ENCODE data around the gene PEAK1. TPM values are rescaled to one million over a fixed set of nuclear protein-coding genes. Genes with fewer than 3 reads are reported as not detected.
A peak's percentile ranks its signal among the peaks of the same experiment; 100 is the strongest.
"Not testable (repeated sequence)": the region's sequence is repeated elsewhere in the genome, so short reads cannot be mapped to it uniquely, and the experiment has no call there.

The PEAK1 gene
- total RNA-seq, 1 donor, result 133 TPM

DNA sequence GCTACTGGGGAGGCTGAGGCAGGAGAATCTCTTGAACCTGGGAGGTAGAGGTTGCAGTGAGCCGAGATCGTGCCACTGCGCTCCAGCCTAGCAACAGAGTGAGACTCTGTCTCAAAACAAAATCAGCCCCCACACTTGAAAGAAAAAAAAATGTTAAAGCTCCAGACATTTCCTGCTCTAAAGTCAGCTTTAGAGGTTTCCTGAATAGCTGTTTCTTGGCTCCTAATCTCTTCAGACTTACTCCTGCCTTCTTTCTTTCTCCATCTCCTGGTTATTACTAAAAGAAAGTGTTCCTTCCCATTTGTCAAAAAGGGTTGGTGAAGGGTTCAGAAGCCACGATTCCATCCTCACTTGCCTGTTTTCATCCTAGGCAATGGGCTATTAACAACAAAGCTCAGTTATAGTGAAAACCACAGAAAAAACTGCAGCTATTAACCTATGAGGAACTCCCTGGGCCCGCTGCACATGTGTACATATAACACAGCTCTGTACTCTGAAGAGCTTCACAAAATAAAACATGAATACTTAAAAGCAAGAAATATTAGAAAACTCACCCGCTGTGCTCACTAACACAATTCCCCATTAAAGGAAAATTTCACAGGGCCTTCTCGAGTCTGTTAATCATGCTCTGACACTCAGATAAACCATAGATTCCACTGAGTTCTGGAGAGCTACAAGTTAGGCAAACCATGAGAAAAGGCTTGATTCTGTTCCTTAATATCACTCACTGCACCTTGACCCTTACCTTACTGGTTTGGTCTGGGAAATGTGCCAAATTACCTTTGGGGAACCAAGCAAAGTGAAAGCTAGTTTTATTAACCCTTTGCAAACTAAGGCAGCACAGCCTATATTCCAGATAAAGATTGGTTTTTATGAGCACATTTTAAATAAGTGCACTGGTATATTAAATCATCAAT lies 259.1 kb downstream of the PEAK1 start:
- no peak overlapping the region for H3K27ac ChIP-seq (ENCODE audit: low read depth, low read length)
- DNase-seq (ENCODE audit: insufficient read length, low spot score, missing footprints), result no peak
- H2AFZ ChIP-seq (ENCODE audit: low read length), result no peak overlapping the region
- no peaks in the 10 kb centered on the region for H3K9me3 ChIP-seq (ENCODE audit: low read depth, low read length)
- H4K20me1 ChIP-seq (ENCODE audit: insufficient read depth, low read length), result no peaks in the 10 kb centered on the region
- peaks cover 3% of the 10 kb centered on the region for H3K4me1 ChIP-seq (ENCODE audit: insufficient read depth, low read length)
- H3K36me3 ChIP-seq (ENCODE audit: insufficient read depth, low read length), result peaks cover 24% of the 10 kb centered on the region
- TF ChIP-seq, protein P1, sequence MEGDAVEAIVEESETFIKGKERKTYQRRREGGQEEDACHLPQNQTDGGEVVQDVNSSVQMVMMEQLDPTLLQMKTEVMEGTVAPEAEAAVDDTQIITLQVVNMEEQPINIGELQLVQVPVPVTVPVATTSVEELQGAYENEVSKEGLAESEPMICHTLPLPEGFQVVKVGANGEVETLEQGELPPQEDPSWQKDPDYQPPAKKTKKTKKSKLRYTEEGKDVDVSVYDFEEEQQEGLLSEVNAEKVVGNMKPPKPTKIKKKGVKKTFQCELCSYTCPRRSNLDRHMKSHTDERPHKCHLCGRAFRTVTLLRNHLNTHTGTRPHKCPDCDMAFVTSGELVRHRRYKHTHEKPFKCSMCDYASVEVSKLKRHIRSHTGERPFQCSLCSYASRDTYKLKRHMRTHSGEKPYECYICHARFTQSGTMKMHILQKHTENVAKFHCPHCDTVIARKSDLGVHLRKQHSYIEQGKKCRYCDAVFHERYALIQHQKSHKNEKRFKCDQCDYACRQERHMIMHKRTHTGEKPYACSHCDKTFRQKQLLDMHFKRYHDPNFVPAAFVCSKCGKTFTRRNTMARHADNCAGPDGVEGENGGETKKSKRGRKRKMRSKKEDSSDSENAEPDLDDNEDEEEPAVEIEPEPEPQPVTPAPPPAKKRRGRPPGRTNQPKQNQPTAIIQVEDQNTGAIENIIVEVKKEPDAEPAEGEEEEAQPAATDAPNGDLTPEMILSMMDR (IDR thresholded peaks at IDR 0.05; ENCODE audit: extremely low read depth, low read depth, low read length), result no peak
- H3K79me2 ChIP-seq (ENCODE audit: insufficient read depth, low read length), result peaks cover 22% of the 10 kb centered on the region
- H3K4me2 ChIP-seq (ENCODE audit: insufficient read depth, low read length), result no peak overlapping the region
- H3K27me3 ChIP-seq (ENCODE audit: insufficient read depth, low read length), result no peaks in the 10 kb centered on the region
- no peak overlapping the region for H3K4me3 ChIP-seq (ENCODE audit: insufficient read depth, low read length)

DNA sequence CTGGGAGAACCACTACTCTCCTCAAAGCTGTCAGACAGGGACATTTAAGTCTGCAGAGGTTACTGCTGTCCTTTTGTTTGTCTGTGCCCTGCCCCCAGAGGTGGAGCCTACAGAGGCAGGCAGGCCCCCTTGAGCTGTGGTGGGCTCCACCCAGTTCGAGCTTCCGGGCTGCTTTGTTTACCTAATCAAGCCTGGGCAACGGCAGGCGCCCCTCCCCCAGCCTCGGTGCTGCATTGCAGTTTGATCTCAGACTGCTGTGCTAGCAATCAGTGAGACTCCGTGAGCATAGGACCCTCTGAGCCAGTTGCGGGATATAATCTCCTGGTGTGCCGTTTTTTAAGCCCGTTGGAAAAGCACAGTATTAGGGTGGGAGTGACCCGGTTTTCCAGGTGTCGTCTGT lies 263.9 kb downstream of the PEAK1 start:
- H3K4me1 ChIP-seq (ENCODE audit: insufficient read depth, low read length); H2AFZ ChIP-seq (ENCODE audit: low read length); H3K27ac ChIP-seq (ENCODE audit: low read depth, low read length); H3K9me3 ChIP-seq (ENCODE audit: low read depth, low read length); H3K79me2 ChIP-seq (ENCODE audit: insufficient read depth, low read length); H3K27me3 ChIP-seq (ENCODE audit: insufficient read depth, low read length); H4K20me1 ChIP-seq (ENCODE audit: insufficient read depth, low read length); H3K4me3 ChIP-seq (ENCODE audit: insufficient read depth, low read length); DNase-seq (ENCODE audit: insufficient read length, low spot score, missing footprints); H3K4me2 ChIP-seq (ENCODE audit: insufficient read depth, low read length): not testable (repeated sequence)
- H3K36me3 ChIP-seq (ENCODE audit: insufficient read depth, low read length), result peaks cover 23% of the 10 kb centered on the region

DNA sequence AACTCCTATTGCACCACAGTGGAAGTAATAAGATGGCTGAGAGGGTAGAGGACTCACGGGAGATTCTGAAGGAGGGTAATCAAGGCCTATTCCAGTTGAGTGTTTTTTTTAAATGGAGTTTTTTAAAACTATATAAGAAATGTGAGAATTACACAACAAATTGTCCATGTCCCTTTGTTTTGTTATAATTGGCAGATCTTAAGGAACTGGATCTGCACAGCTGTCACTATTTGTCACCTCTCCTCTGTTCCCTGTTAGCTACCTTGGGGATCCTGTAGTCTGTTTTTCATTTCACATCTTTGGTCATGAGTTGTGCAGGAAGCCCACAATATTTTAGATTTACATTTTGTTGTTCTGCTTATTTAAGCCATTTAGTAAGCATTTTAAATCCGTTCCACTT lies 271.7 kb downstream of the PEAK1 start:
- no peak overlapping the region for H3K27ac ChIP-seq (ENCODE audit: low read depth, low read length)
- H3K36me3 ChIP-seq (ENCODE audit: insufficient read depth, low read length), result no peaks in the 10 kb centered on the region
- H2AFZ ChIP-seq (ENCODE audit: low read length), result no peak overlapping the region
- no peak overlapping the region for H3K4me3 ChIP-seq (ENCODE audit: insufficient read depth, low read length)
- H3K9me3 ChIP-seq (ENCODE audit: low read depth, low read length), result no peaks in the 10 kb centered on the region
- no peaks in the 10 kb centered on the region for H3K27me3 ChIP-seq (ENCODE audit: insufficient read depth, low read length)
- H4K20me1 ChIP-seq (ENCODE audit: insufficient read depth, low read length), result no peaks in the 10 kb centered on the region
- H3K4me1 ChIP-seq (ENCODE audit: insufficient read depth, low read length), result peaks cover 42% of the 10 kb centered on the region
- DNase-seq (ENCODE audit: insufficient read length, low spot score, missing footprints), result no peak
- TF ChIP-seq, protein P1 (IDR thresholded peaks at IDR 0.05; ENCODE audit: extremely low read depth, low read depth, low read length), result no peak
- no peaks in the 10 kb centered on the region for H3K79me2 ChIP-seq (ENCODE audit: insufficient read depth, low read length)
- H3K4me2 ChIP-seq (ENCODE audit: insufficient read depth, low read length), result no peak overlapping the region

DNA sequence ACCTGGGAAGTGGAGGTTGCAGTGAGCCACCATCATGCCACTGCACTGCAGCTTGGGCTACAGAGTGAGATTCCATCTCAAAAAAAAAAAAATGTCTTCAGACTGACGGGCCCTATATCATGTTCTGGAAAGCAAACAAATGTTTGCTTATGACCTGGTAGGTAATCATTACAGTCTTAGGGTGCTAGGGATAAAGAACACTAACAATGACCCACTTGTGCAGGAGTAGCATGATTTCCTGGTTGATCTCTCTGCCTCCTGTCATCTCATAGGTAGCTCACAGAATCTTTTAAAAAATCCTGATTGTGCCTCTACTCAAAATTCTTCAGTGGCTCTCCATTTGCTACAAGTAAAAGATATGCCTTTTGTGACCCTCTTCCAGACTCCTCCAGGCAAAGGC lies 274.5 kb downstream of the PEAK1 start:
- H3K4me3 ChIP-seq (ENCODE audit: insufficient read depth, low read length), result no peak overlapping the region
- no peak for DNase-seq (ENCODE audit: insufficient read length, low spot score, missing footprints)
- peaks cover 49% of the 10 kb centered on the region for H3K4me1 ChIP-seq (ENCODE audit: insufficient read depth, low read length)
- H3K79me2 ChIP-seq (ENCODE audit: insufficient read depth, low read length), result peaks cover 11% of the 10 kb centered on the region
- H3K36me3 ChIP-seq (ENCODE audit: insufficient read depth, low read length), result peaks cover 7% of the 10 kb centered on the region
- TF ChIP-seq, protein P1 (IDR thresholded peaks at IDR 0.05; ENCODE audit: extremely low read depth, low read depth, low read length), result no peak
- peak overlapping the region; percentile 74 for H3K4me2 ChIP-seq (ENCODE audit: insufficient read depth, low read length)
- H2AFZ ChIP-seq (ENCODE audit: low read length), result no peak overlapping the region
- H3K9me3 ChIP-seq (ENCODE audit: low read depth, low read length), result peaks cover 2% of the 10 kb centered on the region
- peak overlapping the region; percentile 96 for H3K27ac ChIP-seq (ENCODE audit: low read depth, low read length)
- H4K20me1 ChIP-seq (ENCODE audit: insufficient read depth, low read length), result no peaks in the 10 kb centered on the region
- no peaks in the 10 kb centered on the region for H3K27me3 ChIP-seq (ENCODE audit: insufficient read depth, low read length)

Measured in osteoblast (primary cell).